Transverse colon (tissue), 4 donors: ENCODE measurements around the gene CDC42BPG. TPM values are rescaled to one million over a fixed set of nuclear protein-coding genes. Genes with fewer than 3 reads are reported as not detected.

ENCODE experiments used
- DNase-seq: peaks from one replicate; pipeline ENCODE4 v3.0.0-alpha.2; 2019
- H3K27ac ChIP-seq, 4 donors: fragments of 200-600 bp; sonication (generic); 2 replicates each; pipeline ENCODE4 v1.5.1; 2016 to 2018; ENCODE audit warnings: inconsistent platforms in 4 of 4
- H3K27me3 ChIP-seq: fragments of 200-600 bp; sonication (generic); 2 replicates; pipeline ENCODE4 v1.5.1; 2017; ENCODE audit warnings: inconsistent platforms
- H3K36me3 ChIP-seq, 4 donors: fragments of 200-600 bp; sonication (generic); 2 replicates each; pipeline ENCODE4 v1.5.1; 2017 to 2019; ENCODE audit warnings: inconsistent platforms in 4 of 4
- H3K4me1 ChIP-seq, 4 donors: fragments of 200-600 bp; sonication (generic); 2 replicates each; pipeline ENCODE4 v1.5.1; 2017 to 2020; ENCODE audit warnings: inconsistent platforms in 4 of 4
- H3K4me3 ChIP-seq, 4 donors: fragments of 200-600 bp; sonication (generic); 1 replicate in 1 of 4; 2 replicates in 3 of 4; pipeline versions ENCODE4 v1.5.1 to v1.6.1; 2017 to 2019; ENCODE audit warnings: inconsistent platforms in 4 of 4
- H3K9me3 ChIP-seq, 2 donors: fragments of 200-600 bp; sonication (generic); 2 replicates each; pipeline ENCODE4 v1.5.1; 2017 to 2019; ENCODE audit warnings: inconsistent platforms in 2 of 2
- CTCF ChIP-seq, 5 experiments: fragments of 200-600 bp in 3 of 5; fragments of 450-650 bp in 2 of 5; sonication (generic) in 3 of 5; IDR thresholded peaks; 1 replicate in 2 of 5; 2 replicates in 3 of 5; pipeline ENCODE4 v1.5.1; 2016 to 2017; ENCODE audit warnings: antibody characterized with exemption in 5 of 5, inconsistent platforms in 3 of 5, mild to moderate bottlenecking in 2 of 5, moderate library complexity in 1 of 5
- EP300 ChIP-seq: sonication (generic); formaldehyde crosslinking; IDR thresholded peaks from one replicate; pipeline ENCODE4 v1.6.1; 2017; ENCODE audit warnings: antibody characterized with exemption, low read depth
- POLR2A ChIP-seq: fragments of 450-650 bp; IDR thresholded peaks from one replicate; pipeline ENCODE4 v1.6.1; 2016; ENCODE audit warnings: antibody characterized with exemption, mild to moderate bottlenecking, moderate library complexity
- POLR2AphosphoS5 ChIP-seq, 3 donors: sonication (generic); formaldehyde crosslinking; IDR thresholded peaks; one replicate each; pipeline ENCODE4 v1.6.1; 2016; ENCODE audit warnings: antibody characterized with exemption in 3 of 3
- WGBS, 2 donors: methylation state at CpG; one replicate each; pipeline ENCODE4 v1.1.5; 2018; ENCODE audit warnings: low coverage in 1 of 2; 5-methylcytosine and 5-hydroxymethylcytosine counted together
- in situ Hi-C, 4 donors: fragments of 200-750 bp; cut with MboI; loops; one replicate each; pipeline versions ENCODE4 v1.15.0 to v1.15.1; 2017; ENCODE audit warnings: low sequenced_read_pairs in 3 of 4, low pct_ligation_motif_present in 1 of 4, low pct_unique_long_range_greater_than_20kb in 1 of 4
- intact Hi-C: fragments of 100-400 bp; cut with DNase I; formaldehyde crosslinking; loops from one replicate; pipeline ENCODE4 v1.15.1; 2023; ENCODE audit warnings: low total_unique reads
- total RNA-seq, 4 donors: library from RNA; depleted of rRNA; stranded (reverse); fragments of >200 nt; gene quantifications; one replicate each; pipeline ENCODE4 v1.1.0, GENCODE V29; 2016

CDC42BPG gene
- total RNA-seq, 4 donors from 2014 or later, result 32.6 to 82.3 (median 46.9) TPM

GRCh38 chr11:64809781-64810241, 34.6 kb downstream of the CDC42BPG start:
- Histone ChIP-seq H3K9me3 (no peaks in the 10 kb centered on the region), H3K4me3 (peak overlapping the region; percentile 88 to 99 (median 93)), H3K27ac (peak overlapping the region; percentile 87 to 92 (median 92)), H3K4me1 (peaks cover 8 to 14% (median 10%) of the 10 kb centered on the region in 4 donors), H3K36me3 (no peaks in the 10 kb centered on the region), H3K27me3 (no peaks in the 10 kb centered on the region)
- 3 to 20% methylated on average over 2 to 44 of the region's 44 CpGs for WGBS, 2 donors
- DNase-seq, result peak; percentile 75
- in situ Hi-C loops, result no loop called here
- intact Hi-C loops, result no loop called here
- TF ChIP-seq POLR2A (no peak), POLR2AphosphoS5 (IDR thresholded peaks at IDR 0.05) (peak in 1 of 3 donors; percentile 7)

GRCh38 chr11:64805481-64805880, 39.0 kb downstream of the CDC42BPG start:
- Histone ChIP-seq H3K27ac (no peak overlapping the region), H3K4me3 (no peak overlapping the region), H3K27me3 (no peaks in the 10 kb centered on the region), H3K9me3 (no peaks in the 10 kb centered on the region), H3K36me3 (no peaks in the 10 kb centered on the region), H3K4me1 (peaks cover 18 to 34% (median 29%) of the 10 kb centered on the region in 4 donors)
- in situ Hi-C loops (no loop called here), intact Hi-C loops (no loop called here)
- no peak for DNase-seq
- 91% methylated on average over 9 of the region's 9 CpGs; no CpG with 5 or more reads in 1 of the 2 donors for WGBS, 2 donors
- TF ChIP-seq CTCF (IDR thresholded peaks at IDR 0.05), result no peak
- no peak for TF ChIP-seq POLR2AphosphoS5 (IDR thresholded peaks at IDR 0.05)
- no peak for TF ChIP-seq POLR2A
- TF ChIP-seq EP300, result no peak

GRCh38 chr11:64804346-64805210, 39.9 kb downstream of the CDC42BPG start:
- Histone ChIP-seq H3K9me3 (no peaks in the 10 kb centered on the region), H3K27ac (peak overlapping the region; percentile 87 to 93 (median 90)), H3K4me1 (peaks cover 18 to 30% (median 25%) of the 10 kb centered on the region in 4 donors), H3K27me3 (no peaks in the 10 kb centered on the region), H3K36me3 (no peaks in the 10 kb centered on the region), H3K4me3 (no peak overlapping the region)
- intact Hi-C loops, result no loop called here
- DNase-seq, result no peak
- in situ Hi-C loops, result no loop called here
- WGBS, 2 donors, result 89 to 93% methylated on average over 3 to 21 of the region's 41 CpGs
- TF ChIP-seq POLR2AphosphoS5 (IDR thresholded peaks at IDR 0.05) (no peak), POLR2A (no peak), CTCF (IDR thresholded peaks at IDR 0.05) (no peak), EP300 (no peak)

GRCh38 chr11:64803846-64804345, 40.6 kb downstream of the CDC42BPG start:
- H3K27ac ChIP-seq, result peak overlapping the region; percentile 87 to 93 (median 90)
- peak overlapping the region in 3 of 4 donors; percentile 53 to 68 (median 56) for H3K4me3 ChIP-seq
- no peaks in the 10 kb centered on the region for H3K27me3 ChIP-seq
- H3K9me3 ChIP-seq, result no peaks in the 10 kb centered on the region
- in situ Hi-C loops, result no loop called here
- TF ChIP-seq EP300, result no peak
- TF ChIP-seq POLR2AphosphoS5 (IDR thresholded peaks at IDR 0.05), result no peak
- TF ChIP-seq POLR2A, result no peak
- TF ChIP-seq CTCF (IDR thresholded peaks at IDR 0.05), result no peak
- no peak for DNase-seq
- no peaks in the 10 kb centered on the region for H3K36me3 ChIP-seq
- peaks cover 12 to 25% (median 20%) of the 10 kb centered on the region in 4 donors for H3K4me1 ChIP-seq
- WGBS, 2 donors, result 33 to 39% methylated on average over 9 to 15 of the region's 15 CpGs
- intact Hi-C loops, result no loop called here
